Natural killer cell (primary cell): ENCODE results near the gene AARSD1. TPM values are rescaled to one million over a fixed set of nuclear protein-coding genes. Genes with fewer than 3 reads are reported as not detected.

ENCODE experiments used
- ATAC-seq, 3 donors: fragments of 150-1000 bp in 2 of 3; fragments of 200-7000 bp in 1 of 3; cut with Tn5 transposase; 1 replicate in 1 of 3; 2 replicates in 2 of 3; pipeline ENCODE4 v1.10.0; 2021; ENCODE audit warnings: mild to moderate bottlenecking in 2 of 3, moderate library complexity in 2 of 3
- DNase-seq, 2 donors: peaks; one replicate each; pipeline versions ENCODE4 v3.0.0 to v3.0.0-alpha.2; 2013 to 2021; ENCODE audit warnings: mixed read lengths in 1 of 2
- H3K27ac ChIP-seq: one replicate; pipeline ENCODE4 v1.5.1; 2013; ENCODE audit warnings: mild to moderate bottlenecking, low read length
- H3K27me3 ChIP-seq: one replicate; pipeline ENCODE4 v1.6.1; 2013; ENCODE audit warnings: low read length; ENCODE audit not compliant: control insufficient read depth, insufficient read depth
- H3K36me3 ChIP-seq: one replicate; pipeline ENCODE4 v1.6.1; 2013; ENCODE audit warnings: low read length; ENCODE audit not compliant: control insufficient read depth, insufficient read depth
- H3K4me1 ChIP-seq: one replicate; pipeline ENCODE4 v1.6.1; 2013; ENCODE audit warnings: low read length; ENCODE audit not compliant: control insufficient read depth, insufficient read depth
- H3K4me3 ChIP-seq: one replicate; pipeline ENCODE4 v1.5.1; 2013; ENCODE audit warnings: low read length
- H3K9me3 ChIP-seq: one replicate; pipeline ENCODE4 v1.6.1; 2013; ENCODE audit warnings: low read length; ENCODE audit not compliant: control insufficient read depth, insufficient read depth
- H3K27ac Mint-ChIP-seq, 2 donors: one replicate each; pipeline ENCODE4 v1.8.0; 2022; ENCODE audit warnings: mild to moderate bottlenecking in 2 of 2, mixed read lengths in 2 of 2, moderate library complexity in 1 of 2
- H3K27me3 Mint-ChIP-seq, 2 donors: one replicate each; pipeline ENCODE4 v1.8.0; 2022; ENCODE audit warnings: low read depth in 2 of 2, mixed read lengths in 2 of 2
- H3K36me3 Mint-ChIP-seq: one replicate; pipeline ENCODE4 v1.8.0; 2022; ENCODE audit warnings: mixed read lengths
- H3K4me1 Mint-ChIP-seq, 2 donors: one replicate each; pipeline ENCODE4 v1.8.0; 2022; ENCODE audit warnings: mixed read lengths in 2 of 2
- H3K4me3 Mint-ChIP-seq: one replicate; pipeline ENCODE4 v1.8.0; 2022; ENCODE audit warnings: mild to moderate bottlenecking, moderate library complexity, mixed read lengths
- H3K9me3 Mint-ChIP-seq, 2 donors: one replicate each; pipeline ENCODE4 v1.8.0; 2022; ENCODE audit warnings: mixed read lengths in 2 of 2
- CTCF ChIP-seq: fragments of 200-600 bp; IDR thresholded peaks from one replicate; pipeline ENCODE4 v1.8.0; 2022; ENCODE audit warnings: antibody characterized with exemption
- WGBS: methylation state at CpG from one replicate; pipeline ENCODE4 v1.1.7; 2013; ENCODE audit warnings: missing lambda C conversion rate; ENCODE audit not compliant: insufficient coverage; 5-methylcytosine and 5-hydroxymethylcytosine counted together
- intact Hi-C: fragments of 100-400 bp; cut with micrococcal nuclease; formaldehyde crosslinking; loops from one replicate; pipeline ENCODE4 v1.14.2; 2022
- total RNA-seq, 4 donors: library from RNA; stranded (reverse); fragments of 120-200 nt in 1 of 4; gene quantifications; one replicate each; pipeline versions ENCODE4 v1.2.3 to v1.2.4, GENCODE V29; 2013 to 2022

AARSD1 gene
- total RNA-seq, 3 donors from 2014 or later (not counting 1 experiment from before 2014, with no cell fraction given), result 46.1 to 61.8 (median 57.1) TPM

GRCh38 chr17:42992872-42993271, 28.6 kb upstream of the AARSD1 start:
- WGBS, result 91% methylated on average over 5 of the region's 5 CpGs
- Histone ChIP-seq H3K4me3 (no peak overlapping the region), H3K27me3 (no peaks in the 10 kb centered on the region), H3K27ac (no peak overlapping the region), H3K36me3 (peaks cover 49% of the 10 kb centered on the region), H3K9me3 (no peaks in the 10 kb centered on the region), H3K4me1 (peaks cover 6% of the 10 kb centered on the region)
- H3K4me3 Mint-ChIP-seq, result no peak overlapping the region
- ATAC-seq (no peak), DNase-seq (no peak)
- no peaks in the 10 kb centered on the region for H3K9me3 Mint-ChIP-seq
- peaks cover 4 to 7% of the 10 kb centered on the region in 2 donors for H3K4me1 Mint-ChIP-seq
- no peak overlapping the region for H3K27ac Mint-ChIP-seq
- intact Hi-C loops, result loop anchor here (10.0 kb wide), 1 partner anchor 492 kb away; the partner anchor contains the start of gene DHX8
- H3K27me3 Mint-ChIP-seq, result no peaks in the 10 kb centered on the region
- no peak for TF ChIP-seq CTCF
- H3K36me3 Mint-ChIP-seq, result no peaks in the 10 kb centered on the region

GRCh38 chr17:42991471-42991870, 27.2 kb upstream of the AARSD1 start:
- H3K4me1 ChIP-seq, result no peaks in the 10 kb centered on the region
- ATAC-seq (no peak), DNase-seq (no peak)
- Mint-ChIP-seq H3K4me1 (peaks cover 0 to 5% of the 10 kb centered on the region in 2 donors), H3K9me3 (no peaks in the 10 kb centered on the region), H3K27me3 (no peaks in the 10 kb centered on the region), H3K27ac (no peak overlapping the region), H3K4me3 (no peak overlapping the region), H3K36me3 (no peaks in the 10 kb centered on the region)
- H3K27ac ChIP-seq, result no peak overlapping the region
- H3K4me3 ChIP-seq, result no peak overlapping the region
- TF ChIP-seq CTCF, result no peak
- intact Hi-C loops, result loop anchor here (10.0 kb wide), 1 partner anchor 493 kb away; the partner anchor contains the start of gene DHX8
- H3K27me3 ChIP-seq, result no peaks in the 10 kb centered on the region
- peaks cover 61% of the 10 kb centered on the region for H3K36me3 ChIP-seq
- H3K9me3 ChIP-seq, result no peaks in the 10 kb centered on the region
- 97% methylated on average over 6 of the region's 6 CpGs for WGBS

- ATAC-seq (no peak), DNase-seq (no peak)
- Histone ChIP-seq H3K27me3 (no peaks in the 10 kb centered on the region), H3K27ac (no peak overlapping the region), H3K9me3 (no peaks in the 10 kb centered on the region), H3K4me3 (no peak overlapping the region), H3K36me3 (peaks cover 63% of the 10 kb centered on the region), H3K4me1 (peaks cover under 1% of the 10 kb centered on the region)
- H3K4me3 Mint-ChIP-seq, result no peak overlapping the region
- H3K36me3 Mint-ChIP-seq, result no peaks in the 10 kb centered on the region
- no peaks in the 10 kb centered on the region for H3K9me3 Mint-ChIP-seq
- no peak for TF ChIP-seq CTCF
- 76% methylated on average over 2 of the region's 6 CpGs for WGBS
- intact Hi-C loops, result loop anchor here (10.0 kb wide), 1 partner anchor 495 kb away; the partner anchor contains the start of gene DHX8
- peaks cover 0 to 5% of the 10 kb centered on the region in 2 donors for H3K4me1 Mint-ChIP-seq
- no peak overlapping the region for H3K27ac Mint-ChIP-seq
- no peaks in the 10 kb centered on the region for H3K27me3 Mint-ChIP-seq
Measured at GRCh38 chr17:42989726-42990652, 25.7 kb upstream of the AARSD1 start.
